Left lung (tissue), 10 donors: ENCODE data around the gene NHLRC2. TPM values are rescaled to one million over a fixed set of nuclear protein-coding genes. Genes with fewer than 3 reads are reported as not detected.

Experiments used
- ATAC-seq: fragments of 200-7000 bp; cut with Tn5 transposase; one replicate; pipeline ENCODE4 v1.9.1; 2020; ENCODE audit warnings: moderate library complexity
- DNase-seq, 4 donors: peaks; one replicate each; pipeline ENCODE4 v3.0.0-alpha.2; 2013 to 2020
- H3K27ac ChIP-seq, 2 donors: fragments of 200-600 bp; sonication (generic) in 1 of 2; one replicate each; pipeline versions ENCODE4 v1.5.0 to v1.8.0; 2020 to 2021
- H3K27me3 ChIP-seq, 2 donors: fragments of 200-600 bp; sonication (generic) in 1 of 2; one replicate each; pipeline versions ENCODE4 v1.5.0 to v1.8.0; 2020 to 2021
- H3K36me3 ChIP-seq, 2 donors: fragments of 200-600 bp; sonication (generic) in 1 of 2; one replicate each; pipeline versions ENCODE4 v1.5.0 to v1.8.0; 2020 to 2021
- H3K4me1 ChIP-seq, 2 donors: fragments of 200-600 bp; one replicate each; pipeline ENCODE4 v1.8.0; 2021
- H3K4me3 ChIP-seq, 2 donors: fragments of 200-600 bp; sonication (generic) in 1 of 2; one replicate each; pipeline versions ENCODE4 v1.5.0 to v1.8.0; 2020 to 2021; ENCODE audit warnings: mild to moderate bottlenecking in 1 of 2
- H3K9me3 ChIP-seq, 2 donors: fragments of 200-600 bp; sonication (generic) in 1 of 2; one replicate each; pipeline versions ENCODE4 v1.5.0 to v1.8.0; 2020 to 2021
- intact Hi-C, 2 donors: fragments of 100-400 bp; cut with DNase I; formaldehyde crosslinking; loops; one replicate each; pipeline versions ENCODE4 v1.11.2 to v1.14.2; 2022
- polyA plus RNA-seq, 6 donors: library from polyadenylated mRNA; unstranded; fragments of 120-200 nt; gene quantifications; one replicate each; pipeline ENCODE4 v1.2.1, GENCODE V29; 2013; ENCODE audit not compliant: insufficient read length in 6 of 6
- total RNA-seq, 2 donors: library from RNA; stranded (reverse); fragmentation: NEBNext Ultra II Directional; extraction: Animal tissue kit (Norgen Biotek cat#: 25700); gene quantifications; one replicate each; pipeline ENCODE4 v1.2.1, GENCODE V29; 2021
- TF ChIP-seq, protein P1 (sequence below), 2 donors: fragments of 200-600 bp; sonication (generic) in 1 of 2; IDR thresholded peaks; one replicate each; pipeline versions ENCODE4 v1.5.0 to v1.8.0; 2021; ENCODE audit warnings: antibody characterized with exemption in 2 of 2
- donor health status: DM: no; HTN: yes; CAD: no.
- donor health status: DM: no; HTN: no; CAD: no.

NHLRC2 gene
- total and polyA plus RNA-seq, 8 donors = 22.0 to 48.2 (median 26.6) TPM

DNA sequence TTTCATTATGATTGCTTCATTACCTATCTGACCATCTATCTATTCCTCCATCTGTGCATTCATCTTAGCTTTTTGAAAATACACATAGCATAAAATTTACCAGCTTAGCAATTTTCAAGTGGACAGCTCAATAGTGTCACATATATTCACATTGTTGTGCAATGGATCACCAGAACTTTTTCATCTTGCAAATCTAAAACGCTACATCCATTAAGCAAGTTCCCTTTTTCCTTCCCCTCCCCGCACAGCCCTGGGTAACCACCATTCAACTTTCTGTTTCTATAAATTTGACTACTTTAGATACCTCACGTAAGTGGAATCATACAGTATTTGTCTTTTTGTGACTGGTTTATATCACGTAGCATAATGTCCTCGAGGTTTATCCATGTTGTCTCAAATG, 111.2 kb downstream of the NHLRC2 start:
- Histone ChIP-seq H3K27ac (no peak overlapping the region), H3K9me3 (peaks cover 0 to 2% of the 10 kb centered on the region in 2 donors), H3K4me1 (peaks cover 0 to 26% of the 10 kb centered on the region in 2 donors), H3K27me3 (no peaks in the 10 kb centered on the region), H3K36me3 (no peaks in the 10 kb centered on the region), H3K4me3 (no peak overlapping the region)
- no peak for DNase-seq
- intact Hi-C loops = no loop called here
- TF ChIP-seq, protein P1, sequence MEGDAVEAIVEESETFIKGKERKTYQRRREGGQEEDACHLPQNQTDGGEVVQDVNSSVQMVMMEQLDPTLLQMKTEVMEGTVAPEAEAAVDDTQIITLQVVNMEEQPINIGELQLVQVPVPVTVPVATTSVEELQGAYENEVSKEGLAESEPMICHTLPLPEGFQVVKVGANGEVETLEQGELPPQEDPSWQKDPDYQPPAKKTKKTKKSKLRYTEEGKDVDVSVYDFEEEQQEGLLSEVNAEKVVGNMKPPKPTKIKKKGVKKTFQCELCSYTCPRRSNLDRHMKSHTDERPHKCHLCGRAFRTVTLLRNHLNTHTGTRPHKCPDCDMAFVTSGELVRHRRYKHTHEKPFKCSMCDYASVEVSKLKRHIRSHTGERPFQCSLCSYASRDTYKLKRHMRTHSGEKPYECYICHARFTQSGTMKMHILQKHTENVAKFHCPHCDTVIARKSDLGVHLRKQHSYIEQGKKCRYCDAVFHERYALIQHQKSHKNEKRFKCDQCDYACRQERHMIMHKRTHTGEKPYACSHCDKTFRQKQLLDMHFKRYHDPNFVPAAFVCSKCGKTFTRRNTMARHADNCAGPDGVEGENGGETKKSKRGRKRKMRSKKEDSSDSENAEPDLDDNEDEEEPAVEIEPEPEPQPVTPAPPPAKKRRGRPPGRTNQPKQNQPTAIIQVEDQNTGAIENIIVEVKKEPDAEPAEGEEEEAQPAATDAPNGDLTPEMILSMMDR (IDR thresholded peaks at IDR 0.05) = no peak
- peak; percentile 7 for ATAC-seq

Other genes starting within 250 kb of the NHLRC2 start
- under 1 TPM; 0.09 to 0.26 TPM for gene NRAP, start 190.6 kb upstream of the NHLRC2 start, total RNA-seq
- gene NRAP, start 190.6 kb upstream of the NHLRC2 start, polyA plus RNA-seq = under 1 TPM in 2 of 6 donors, not detected in 4; 0.03 to 0.06 TPM
- gene CASP7, start 174.7 kb upstream of the NHLRC2 start, total RNA-seq = 10 to 100 TPM; 34.0 to 39.1 TPM
- gene CASP7, start 174.7 kb upstream of the NHLRC2 start, polyA plus RNA-seq = 10 to 100 TPM; 37.9 to 50.5 (median 47.1) TPM
- 1 to 10 TPM in 1 of 2 donors, not detected in 1; 4.7 TPM for gene PLEKHS1, start 103.0 kb upstream of the NHLRC2 start, total RNA-seq
- under 1 TPM; 0.05 to 0.23 (median 0.11) TPM for gene PLEKHS1, start 103.0 kb upstream of the NHLRC2 start, polyA plus RNA-seq
- gene DCLRE1A, start 579 bp upstream of the NHLRC2 start, total RNA-seq = 1 to 10 TPM; 8.1 to 8.5 TPM
- gene DCLRE1A, start 579 bp upstream of the NHLRC2 start, polyA plus RNA-seq = 10 to 100 TPM; 11.6 to 14.9 (median 12.6) TPM
- 10 to 100 TPM; 11.7 to 15.4 TPM for gene ADRB1, start 189.2 kb downstream of the NHLRC2 start, total RNA-seq
- gene ADRB1, start 189.2 kb downstream of the NHLRC2 start, polyA plus RNA-seq = 1 to 10 TPM; 1.2 to 3.9 (median 3.1) TPM